GM12801 (cell line): ENCODE data around the gene C16orf90.

ENCODE experiments used
- TF ChIP-seq, protein P1 (sequence below): IDR thresholded peaks from one replicate; pipeline ENCODE4 v1.5.1; 2011; ENCODE audit warnings: control low read depth; ENCODE audit not compliant: insufficient read length; ENCODE audit errors: extremely low read depth

The C16orf90 gene

DNA sequence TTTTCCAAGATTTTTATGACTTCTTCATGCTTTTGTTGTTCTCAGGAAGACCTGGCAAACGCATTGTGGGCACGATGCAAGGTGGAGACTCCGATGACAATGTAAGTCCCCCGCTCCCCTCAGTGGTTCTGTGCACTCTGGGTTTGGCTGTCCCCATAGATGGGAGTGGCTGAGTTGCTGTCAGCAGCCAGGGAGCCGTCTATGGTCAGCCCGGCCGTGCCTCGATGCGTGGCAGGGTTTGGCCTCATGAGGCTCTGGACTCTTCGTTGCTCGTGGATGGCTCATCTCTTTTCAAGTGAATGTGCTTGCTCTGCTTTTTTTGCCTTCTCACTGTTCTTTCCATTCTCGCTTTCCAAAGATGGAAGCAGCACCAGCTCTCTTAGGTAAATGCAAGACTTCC lies 37.5 kb upstream of the C16orf90 start:
- TF ChIP-seq, protein P1, sequence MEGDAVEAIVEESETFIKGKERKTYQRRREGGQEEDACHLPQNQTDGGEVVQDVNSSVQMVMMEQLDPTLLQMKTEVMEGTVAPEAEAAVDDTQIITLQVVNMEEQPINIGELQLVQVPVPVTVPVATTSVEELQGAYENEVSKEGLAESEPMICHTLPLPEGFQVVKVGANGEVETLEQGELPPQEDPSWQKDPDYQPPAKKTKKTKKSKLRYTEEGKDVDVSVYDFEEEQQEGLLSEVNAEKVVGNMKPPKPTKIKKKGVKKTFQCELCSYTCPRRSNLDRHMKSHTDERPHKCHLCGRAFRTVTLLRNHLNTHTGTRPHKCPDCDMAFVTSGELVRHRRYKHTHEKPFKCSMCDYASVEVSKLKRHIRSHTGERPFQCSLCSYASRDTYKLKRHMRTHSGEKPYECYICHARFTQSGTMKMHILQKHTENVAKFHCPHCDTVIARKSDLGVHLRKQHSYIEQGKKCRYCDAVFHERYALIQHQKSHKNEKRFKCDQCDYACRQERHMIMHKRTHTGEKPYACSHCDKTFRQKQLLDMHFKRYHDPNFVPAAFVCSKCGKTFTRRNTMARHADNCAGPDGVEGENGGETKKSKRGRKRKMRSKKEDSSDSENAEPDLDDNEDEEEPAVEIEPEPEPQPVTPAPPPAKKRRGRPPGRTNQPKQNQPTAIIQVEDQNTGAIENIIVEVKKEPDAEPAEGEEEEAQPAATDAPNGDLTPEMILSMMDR = no peak

DNA sequence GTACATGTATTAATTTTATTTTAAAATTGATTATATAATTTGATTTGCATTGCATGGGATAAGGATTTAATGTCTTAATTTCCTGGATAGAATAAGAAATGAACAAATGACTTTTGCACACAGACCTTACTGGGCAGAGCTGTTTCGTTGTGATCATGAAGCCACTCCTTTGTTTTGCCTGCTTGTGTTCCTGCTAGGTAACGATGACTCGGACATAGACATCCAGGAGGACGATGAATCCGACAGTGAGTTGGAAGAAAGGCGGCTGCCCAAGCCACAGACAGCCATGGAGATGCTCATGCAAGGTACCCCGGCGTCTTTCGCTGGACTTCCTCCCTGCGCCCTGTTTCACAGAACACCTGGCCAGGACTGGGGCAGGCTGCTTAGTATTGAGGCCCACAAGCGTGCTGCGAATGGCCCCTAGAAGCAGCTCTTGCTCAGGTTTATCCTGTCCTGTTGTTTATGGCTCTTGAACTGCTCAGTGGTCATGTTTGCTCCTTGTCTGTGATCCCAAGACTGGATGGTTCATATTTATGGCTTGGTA lies 35.2 kb upstream of the C16orf90 start:
- TF ChIP-seq, protein P1 = no peak

DNA sequence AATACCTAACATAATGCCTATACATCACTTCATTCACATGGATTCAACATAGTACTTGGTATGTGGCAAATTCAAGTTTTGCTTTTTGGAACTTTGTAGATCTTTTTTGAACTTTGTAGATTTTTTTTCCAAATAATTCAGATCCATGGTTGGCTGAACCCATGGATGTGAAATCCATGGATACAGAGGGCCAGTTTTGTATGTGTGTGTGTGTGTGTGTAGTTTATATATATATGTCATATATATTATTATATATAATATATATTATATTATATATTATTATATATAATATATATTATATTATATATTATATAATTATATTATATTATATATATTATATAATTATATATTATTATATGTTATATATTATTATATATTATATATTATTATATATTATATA lies 33.9 kb upstream of the C16orf90 start:
- TF ChIP-seq, protein P1 = no peak

DNA sequence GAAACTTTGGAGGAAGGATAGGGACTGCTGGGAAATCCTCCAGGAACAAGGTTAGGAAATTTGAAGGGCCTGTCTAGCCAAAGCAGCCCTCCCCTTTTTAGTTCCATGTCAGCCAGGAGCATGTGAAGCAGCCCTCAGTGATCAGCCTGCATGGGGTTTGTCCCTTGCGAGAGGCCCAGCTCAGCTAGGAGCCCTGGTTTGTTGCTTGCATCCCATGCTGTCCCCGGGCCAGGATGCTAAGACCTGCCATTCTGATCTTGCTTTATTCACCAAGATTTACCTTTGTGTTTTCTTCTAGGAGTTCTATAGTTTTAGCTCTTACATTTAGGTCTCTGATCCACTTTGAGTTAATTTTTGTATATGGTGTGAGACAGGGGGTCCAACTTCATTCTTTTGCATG lies 33.1 kb upstream of the C16orf90 start:
- TF ChIP-seq, protein P1 = no peak

DNA sequence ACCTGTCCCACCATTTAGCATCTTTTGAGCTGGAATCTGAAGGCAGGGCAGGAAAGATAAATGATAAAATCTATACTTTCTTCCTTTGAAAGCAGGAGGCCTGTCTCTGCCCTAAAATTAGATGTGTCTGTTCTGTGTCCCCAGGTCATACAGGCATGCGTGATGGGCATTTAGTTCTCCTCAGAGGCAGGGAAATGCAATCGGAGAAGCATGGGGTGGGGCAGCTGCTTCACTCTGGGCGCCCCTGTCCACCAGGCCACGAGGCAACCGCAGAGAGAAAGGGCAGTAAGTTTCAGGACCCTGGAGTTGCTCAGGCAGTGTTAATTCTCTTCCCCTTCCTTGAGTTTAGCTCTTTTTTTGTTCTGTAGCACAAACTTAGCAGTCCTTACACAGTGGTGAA lies 30.7 kb upstream of the C16orf90 start:
- TF ChIP-seq, protein P1 = no peak

DNA sequence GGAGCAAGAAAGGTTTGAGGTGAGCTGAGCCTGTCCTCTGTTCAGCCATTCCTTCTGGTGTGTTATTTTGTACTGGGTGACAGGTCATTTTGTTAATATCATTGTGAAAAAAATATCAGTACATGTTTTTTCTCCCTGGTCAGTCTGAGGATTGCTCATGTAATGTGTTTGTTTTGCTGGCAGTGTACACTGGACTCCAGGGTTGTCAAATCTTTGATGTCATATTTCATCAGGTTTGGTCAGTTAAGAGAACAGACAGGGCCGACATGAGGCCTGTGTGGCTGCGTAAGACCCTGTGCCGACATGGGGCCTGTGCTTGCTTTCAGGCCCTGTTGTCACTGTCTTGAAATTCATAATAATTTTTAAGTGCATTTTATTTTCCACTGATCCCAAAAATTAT lies 28.0 kb upstream of the C16orf90 start:
- TF ChIP-seq, protein P1 = no peak

DNA sequence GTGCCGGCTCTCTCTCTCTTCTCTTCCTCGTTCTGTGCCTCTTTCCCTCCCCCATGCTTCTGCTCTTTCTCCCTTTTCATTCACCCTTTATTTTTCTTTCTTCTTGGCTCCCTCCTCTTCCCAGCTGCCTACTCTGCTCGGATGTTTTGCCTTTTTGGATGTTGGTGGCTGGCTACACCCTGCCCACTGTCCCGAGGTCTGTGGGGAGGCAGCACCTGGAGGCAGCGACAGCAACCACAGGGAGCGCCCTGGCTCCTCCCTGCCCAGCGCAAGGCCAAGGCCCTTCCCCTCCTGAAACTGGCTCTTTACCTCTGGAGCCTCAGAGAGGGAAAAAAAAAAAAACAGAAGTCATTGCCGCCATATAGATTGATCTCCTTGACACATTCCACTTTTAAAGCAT lies 25.6 kb upstream of the C16orf90 start:
- TF ChIP-seq, protein P1 = no peak
